ENCODE results near the gene PIGU. TPM values are rescaled to one million over a fixed set of nuclear protein-coding genes. Genes with fewer than 3 reads are reported as not detected.
A peak's percentile ranks its signal among the peaks of the same experiment; 100 is the strongest.

The PIGU gene
- total and polyA plus RNA-seq, 11 donors, result 10.8 to 24.8 (median 16.1) TPM

GRCh38 chr20:34624629-34625028 is 52.3 kb downstream of the PIGU start:
- Histone ChIP-seq H3K4me1 (peaks cover 0 to 19% (median 4%) of the 10 kb centered on the region in 12 donors), H3K4me3 (no peak overlapping the region), H3K27me3 (no peaks in the 10 kb centered on the region), H3K9me3 (no peaks in the 10 kb centered on the region), H3K36me3 (peaks cover 0 to 24% (median 4%) of the 10 kb centered on the region in 9 donors), H3K27ac (peak overlapping the region in 1 of 12 donors; percentile 3)
- no peak for TF ChIP-seq POLR2A (IDR thresholded peaks at IDR 0.05)
- TF ChIP-seq CTCF (IDR thresholded peaks at IDR 0.05), result no peak
- ATAC-seq (no peak), DNase-seq (no peak)
- intact Hi-C loops (cut with DNase I), result loop anchor here in 1 of 10 donors (5.0 kb wide), 1 partner anchor 42 kb away; no protein-coding TSS in a partner anchor
- WGBS, 4 donors, result 71 to 86% (median 83%) methylated on average over 3 of the region's 3 CpGs

GRCh38 chr20:34622821-34623451 is 54.0 kb downstream of the PIGU start:
- TF ChIP-seq POLR2A (IDR thresholded peaks at IDR 0.05) (no peak), CTCF (IDR thresholded peaks at IDR 0.05) (no peak)
- no peak for ATAC-seq
- H3K4me3 ChIP-seq, result no peak overlapping the region
- peaks cover 0 to 16% (median 0%) of the 10 kb centered on the region in 12 donors for H3K4me1 ChIP-seq
- 74 to 77% (median 75%) methylated on average over 6 of the region's 6 CpGs for WGBS, 4 donors
- DNase-seq, result no peak
- no peak overlapping the region for H3K27ac ChIP-seq
- H3K9me3 ChIP-seq, result no peaks in the 10 kb centered on the region
- H3K27me3 ChIP-seq, result no peaks in the 10 kb centered on the region
- peaks cover 0 to 24% (median 4%) of the 10 kb centered on the region in 9 donors for H3K36me3 ChIP-seq
- intact Hi-C loops (cut with DNase I), result no loop called here

GRCh38 chr20:34621383-34622367 is 55.2 kb downstream of the PIGU start:
- peaks cover 0 to 10% (median 0%) of the 10 kb centered on the region in 12 donors for H3K4me1 ChIP-seq
- WGBS, 4 donors, result 94% methylated on average over 13 of the region's 13 CpGs
- no peak for ATAC-seq
- no peaks in the 10 kb centered on the region for H3K27me3 ChIP-seq
- H3K9me3 ChIP-seq, result no peaks in the 10 kb centered on the region
- peak overlapping the region in 1 of 12 donors; percentile 15 for H3K27ac ChIP-seq
- no peak overlapping the region for H3K4me3 ChIP-seq
- peaks cover 0 to 24% (median 5%) of the 10 kb centered on the region in 9 donors for H3K36me3 ChIP-seq
- intact Hi-C loops (cut with DNase I), result no loop called here
- no peak for TF ChIP-seq POLR2A (IDR thresholded peaks at IDR 0.05)
- no peak for TF ChIP-seq CTCF (IDR thresholded peaks at IDR 0.05)
- no peak for DNase-seq

- ATAC-seq (no peak), DNase-seq (no peak)
- H3K27me3 ChIP-seq, result no peaks in the 10 kb centered on the region
- peaks cover 0 to 7% (median 0%) of the 10 kb centered on the region in 12 donors for H3K4me1 ChIP-seq
- H3K9me3 ChIP-seq, result no peaks in the 10 kb centered on the region
- peak overlapping the region in 1 of 12 donors; percentile 15 for H3K27ac ChIP-seq
- no peak overlapping the region for H3K4me3 ChIP-seq
- intact Hi-C loops (cut with DNase I), result no loop called here
- TF ChIP-seq POLR2A (IDR thresholded peaks at IDR 0.05) (no peak), CTCF (IDR thresholded peaks at IDR 0.05) (no peak)
- H3K36me3 ChIP-seq, result peaks cover 0 to 28% (median 6%) of the 10 kb centered on the region in 9 donors
These were observed 55.9 kb downstream of the PIGU start for GRCh38 chr20:34621036-34621343.

Data from heart left ventricle (tissue), 16 donors.